ENCODE measurements around the gene EEF2K.

The EEF2K gene

DNA sequence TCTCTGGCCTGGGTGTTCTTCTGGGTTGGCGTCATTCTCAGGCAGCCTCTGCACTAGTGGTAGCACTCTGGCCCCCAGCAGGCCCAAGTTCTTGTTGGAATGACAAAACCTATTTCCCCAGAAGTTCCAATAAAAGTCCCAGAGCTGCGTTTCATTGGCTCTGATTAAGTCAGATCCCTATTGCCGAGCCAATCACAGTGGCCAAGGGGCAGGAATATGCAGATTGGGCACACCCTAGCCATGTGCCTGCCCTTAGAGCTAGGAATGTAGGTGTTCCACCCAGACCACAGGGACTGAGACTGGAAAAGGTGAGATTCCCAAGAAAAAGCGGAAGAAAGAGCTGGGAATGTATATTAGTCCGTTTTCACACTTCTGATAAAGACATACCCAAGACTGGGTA, 46.2 kb downstream of the EEF2K start:
- no peak for DNase-seq (ENCODE audit: low spot score)
- TF ChIP-seq, protein P1, sequence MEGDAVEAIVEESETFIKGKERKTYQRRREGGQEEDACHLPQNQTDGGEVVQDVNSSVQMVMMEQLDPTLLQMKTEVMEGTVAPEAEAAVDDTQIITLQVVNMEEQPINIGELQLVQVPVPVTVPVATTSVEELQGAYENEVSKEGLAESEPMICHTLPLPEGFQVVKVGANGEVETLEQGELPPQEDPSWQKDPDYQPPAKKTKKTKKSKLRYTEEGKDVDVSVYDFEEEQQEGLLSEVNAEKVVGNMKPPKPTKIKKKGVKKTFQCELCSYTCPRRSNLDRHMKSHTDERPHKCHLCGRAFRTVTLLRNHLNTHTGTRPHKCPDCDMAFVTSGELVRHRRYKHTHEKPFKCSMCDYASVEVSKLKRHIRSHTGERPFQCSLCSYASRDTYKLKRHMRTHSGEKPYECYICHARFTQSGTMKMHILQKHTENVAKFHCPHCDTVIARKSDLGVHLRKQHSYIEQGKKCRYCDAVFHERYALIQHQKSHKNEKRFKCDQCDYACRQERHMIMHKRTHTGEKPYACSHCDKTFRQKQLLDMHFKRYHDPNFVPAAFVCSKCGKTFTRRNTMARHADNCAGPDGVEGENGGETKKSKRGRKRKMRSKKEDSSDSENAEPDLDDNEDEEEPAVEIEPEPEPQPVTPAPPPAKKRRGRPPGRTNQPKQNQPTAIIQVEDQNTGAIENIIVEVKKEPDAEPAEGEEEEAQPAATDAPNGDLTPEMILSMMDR (IDR thresholded peaks at IDR 0.05): no peak
- Histone ChIP-seq H3K27ac (no peak overlapping the region), H3K4me3 (no peak overlapping the region)

DNA sequence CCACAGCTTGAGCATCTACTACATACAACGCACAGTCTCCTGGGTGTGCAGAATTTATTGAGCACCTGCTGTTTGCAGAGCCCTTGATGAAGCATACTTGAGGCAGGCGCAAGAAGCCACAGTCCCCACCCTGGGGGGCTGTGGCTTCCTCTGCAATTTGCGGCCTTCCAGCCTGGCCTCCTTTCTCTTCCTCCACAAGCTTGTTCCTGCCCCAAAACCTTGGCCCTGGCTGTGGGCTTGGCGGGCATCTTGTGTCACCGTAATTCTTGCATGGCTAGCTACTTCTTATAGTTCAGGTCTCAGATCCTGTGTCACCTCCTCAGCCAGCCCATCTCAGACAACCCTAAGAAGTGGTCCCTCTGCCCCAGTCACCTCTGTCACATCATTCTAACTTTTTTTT, 47.2 kb downstream of the EEF2K start:
- Histone ChIP-seq H3K4me3 (no peak overlapping the region), H3K27ac (no peak overlapping the region)
- TF ChIP-seq, protein P1 (IDR thresholded peaks at IDR 0.05): no peak
- DNase-seq (ENCODE audit: low spot score): no peak

DNA sequence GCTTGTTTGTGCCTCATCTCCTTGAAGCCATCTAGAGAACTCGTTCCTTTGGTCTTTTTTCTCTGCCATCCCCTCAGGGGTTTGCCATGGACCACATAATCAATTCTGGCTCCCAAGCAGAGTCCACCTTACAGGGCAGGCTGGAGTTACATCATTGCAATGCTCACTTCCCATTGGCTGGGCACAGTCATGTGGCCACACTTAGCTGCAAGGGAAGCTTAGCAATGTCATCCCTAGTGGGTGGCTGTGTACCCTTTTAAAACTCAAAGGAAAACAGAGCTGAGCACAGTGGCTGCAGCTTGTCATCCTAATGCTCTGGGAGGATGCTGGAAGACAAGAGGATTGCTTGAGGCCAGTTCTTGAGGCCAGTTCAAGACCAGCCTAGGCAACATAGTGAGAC, 49.3 kb downstream of the EEF2K start:
- no peak for DNase-seq (ENCODE audit: low spot score)
- no peak overlapping the region for H3K4me3 ChIP-seq
- H3K27ac ChIP-seq: no peak overlapping the region
- TF ChIP-seq, protein P1 (IDR thresholded peaks at IDR 0.05): no peak

DNA sequence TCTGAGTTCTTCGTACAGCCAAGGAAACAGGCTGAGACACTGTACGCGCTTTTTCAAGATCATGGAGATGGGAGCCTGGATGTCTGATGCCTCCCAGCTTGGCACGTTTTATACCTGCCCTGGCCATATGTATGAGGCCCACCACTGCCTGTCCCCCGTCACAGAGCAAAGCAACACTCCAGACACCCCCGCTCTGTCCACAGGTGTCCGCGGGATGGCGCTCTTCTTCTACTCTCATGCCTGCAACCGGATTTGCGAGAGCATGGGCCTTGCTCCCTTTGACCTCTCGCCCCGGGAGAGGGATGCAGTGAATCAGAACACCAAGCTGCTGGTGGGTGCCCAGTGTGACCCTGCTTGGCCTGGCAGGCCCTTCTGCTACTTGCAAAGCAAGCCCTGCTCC, 51.4 kb downstream of the EEF2K start:
- no peak overlapping the region for H3K4me3 ChIP-seq
- TF ChIP-seq, protein P1 (IDR thresholded peaks at IDR 0.05): no peak

DNA sequence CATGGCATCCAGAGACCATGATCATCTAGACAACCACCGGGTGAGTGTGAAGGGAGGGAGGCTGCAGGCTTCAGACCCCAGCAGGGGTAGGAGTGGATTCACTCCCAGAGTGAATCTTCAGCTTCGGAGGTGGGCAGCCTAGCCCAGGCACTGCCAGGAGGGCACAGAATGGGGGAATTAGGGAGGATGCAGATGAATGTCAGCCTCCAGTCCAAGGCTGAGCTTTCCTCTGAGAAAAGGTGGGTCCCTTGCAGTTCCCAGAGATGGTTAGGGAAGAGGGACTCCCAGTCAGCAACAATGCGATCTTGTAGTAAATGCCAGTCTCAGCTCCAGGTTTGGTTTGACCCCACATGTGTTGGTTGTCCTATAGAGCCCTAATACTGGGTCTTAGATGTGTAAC, 54.4 kb downstream of the EEF2K start:
- H3K27ac ChIP-seq: no peak overlapping the region
- TF ChIP-seq, protein P1 (IDR thresholded peaks at IDR 0.05): no peak
- H3K4me3 ChIP-seq: no peak overlapping the region
- no peak for DNase-seq (ENCODE audit: low spot score)

More for the DNA sequence above, 51.4 kb downstream of the EEF2K start:
- no peak for DNase-seq (ENCODE audit: low spot score)
- no peak overlapping the region for H3K27ac ChIP-seq

DNA sequence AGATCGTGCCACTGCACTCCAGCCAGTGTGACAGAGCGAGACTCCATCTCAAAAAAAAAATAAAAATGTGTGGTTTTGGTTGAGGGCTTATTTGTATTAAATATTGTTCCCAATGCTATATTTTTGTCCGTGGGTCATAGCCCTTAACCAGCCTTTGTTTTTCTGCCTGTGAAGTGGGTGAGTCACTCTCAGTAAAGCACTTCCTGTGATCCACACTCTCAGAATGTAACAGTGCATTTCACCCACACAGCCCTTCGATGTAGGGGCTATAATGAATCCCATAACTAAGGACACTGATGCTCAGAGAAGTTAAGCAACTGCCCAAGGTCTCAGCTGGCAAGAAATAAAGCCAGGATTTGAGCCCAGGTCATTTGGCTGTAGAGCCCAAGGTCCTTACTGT, 56.4 kb downstream of the EEF2K start:
- TF ChIP-seq, protein P1 (IDR thresholded peaks at IDR 0.05): no peak
- Histone ChIP-seq H3K27ac (no peak overlapping the region), H3K4me3 (no peak overlapping the region)
- no peak for DNase-seq (ENCODE audit: low spot score)

DNA sequence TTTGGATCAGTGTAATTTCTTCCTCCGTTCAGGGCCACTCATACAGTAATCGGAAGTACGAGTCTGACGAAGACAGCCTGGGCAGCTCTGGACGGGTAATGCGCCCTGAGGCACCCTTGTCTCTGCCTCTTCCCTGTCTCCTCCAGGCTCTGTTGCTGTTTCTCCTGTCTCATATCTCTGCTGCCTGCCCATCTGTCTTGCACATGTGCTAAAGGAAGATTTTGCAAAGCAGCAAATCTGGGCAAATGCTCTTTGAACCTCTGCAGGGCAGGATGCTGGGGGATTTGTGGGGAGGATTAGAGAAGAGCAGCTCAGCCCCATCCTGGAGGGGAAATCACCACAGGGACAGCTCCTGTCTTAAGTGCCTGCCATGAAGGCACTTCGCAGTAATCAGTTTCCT, 58.7 kb downstream of the EEF2K start:
- Histone ChIP-seq H3K27ac (no peak overlapping the region), H3K4me3 (no peak overlapping the region)
- no peak for DNase-seq (ENCODE audit: low spot score)
- TF ChIP-seq, protein P1 (IDR thresholded peaks at IDR 0.05): no peak
